ENCODE data around the gene TYW5. TPM values are rescaled to one million over a fixed set of nuclear protein-coding genes. Genes with fewer than 3 reads are reported as not detected.

TYW5 gene
- total RNA-seq, 1 experiment from 2014 or later, result 7.2 TPM

DNA sequence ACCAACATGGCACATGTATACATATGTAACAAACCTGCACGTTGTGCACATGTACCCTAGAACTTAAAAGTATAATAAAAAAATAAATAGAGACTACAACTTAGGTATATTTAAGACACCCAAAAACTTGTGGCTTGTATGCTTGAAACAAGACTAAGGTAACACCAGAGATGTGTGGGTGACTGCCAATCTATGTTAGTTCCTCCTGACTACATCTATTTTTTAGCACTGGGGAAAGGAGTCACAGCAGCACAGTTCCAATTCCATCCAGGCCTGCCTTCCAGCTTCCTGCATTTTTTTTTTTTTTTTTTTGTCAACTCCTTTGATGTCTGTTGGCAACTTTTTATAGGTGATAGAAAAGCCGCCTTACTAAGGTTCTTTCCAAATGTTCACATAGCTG is 26.0 kb downstream of the TYW5 start:
- H3K9me2 ChIP-seq (ENCODE audit: insufficient read depth), result no peaks in the 10 kb centered on the region
- BruUV-seq (replicated peaks), result no TSS peak
- peaks cover 3% of the 10 kb centered on the region; the same call in 1 of the 2 replicates for H3K79me2 ChIP-seq (ENCODE audit: low read depth)
- POLR2A ChIA-PET (ENCODE audit: unreplicated experiment), result no interaction called here
- TF ChIP-seq EZH2 (IDR thresholded peaks at IDR 0.05; ENCODE audit: low read depth), result no peak
- TF ChIP-seq, protein P1, sequence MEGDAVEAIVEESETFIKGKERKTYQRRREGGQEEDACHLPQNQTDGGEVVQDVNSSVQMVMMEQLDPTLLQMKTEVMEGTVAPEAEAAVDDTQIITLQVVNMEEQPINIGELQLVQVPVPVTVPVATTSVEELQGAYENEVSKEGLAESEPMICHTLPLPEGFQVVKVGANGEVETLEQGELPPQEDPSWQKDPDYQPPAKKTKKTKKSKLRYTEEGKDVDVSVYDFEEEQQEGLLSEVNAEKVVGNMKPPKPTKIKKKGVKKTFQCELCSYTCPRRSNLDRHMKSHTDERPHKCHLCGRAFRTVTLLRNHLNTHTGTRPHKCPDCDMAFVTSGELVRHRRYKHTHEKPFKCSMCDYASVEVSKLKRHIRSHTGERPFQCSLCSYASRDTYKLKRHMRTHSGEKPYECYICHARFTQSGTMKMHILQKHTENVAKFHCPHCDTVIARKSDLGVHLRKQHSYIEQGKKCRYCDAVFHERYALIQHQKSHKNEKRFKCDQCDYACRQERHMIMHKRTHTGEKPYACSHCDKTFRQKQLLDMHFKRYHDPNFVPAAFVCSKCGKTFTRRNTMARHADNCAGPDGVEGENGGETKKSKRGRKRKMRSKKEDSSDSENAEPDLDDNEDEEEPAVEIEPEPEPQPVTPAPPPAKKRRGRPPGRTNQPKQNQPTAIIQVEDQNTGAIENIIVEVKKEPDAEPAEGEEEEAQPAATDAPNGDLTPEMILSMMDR (conservative IDR thresholded peaks at IDR 0.05), result no peak
- H3K36me3 ChIP-seq (ENCODE audit: low read depth), result peaks cover 25% of the 10 kb centered on the region
- no peak overlapping the region for H3K4me2 ChIP-seq
- 0 out of 2 replicates have a peak, but pooled peaks cover 3% of the 10 kb centered on the region for H4K20me1 ChIP-seq (ENCODE audit: insufficient read depth)
- H3K4me3 ChIP-seq, result no peak overlapping the region
- DNase-seq, result no peak
- no peak overlapping the region for H2AFZ ChIP-seq
- H3F3A ChIP-seq (ENCODE audit: insufficient read depth, low read depth), result peaks cover 16% of the 10 kb centered on the region; the same call in 1 of the 2 replicates
- no peaks in the 10 kb centered on the region for H3K27me3 ChIP-seq (ENCODE audit: insufficient read depth, low read depth)
- intact Hi-C loops (cut with micrococcal nuclease; ENCODE audit: unreplicated experiment), result no loop called here
- H3K4me1 ChIP-seq (replicated peaks; ENCODE audit: insufficient read depth), result 0 out of 2 replicates have a peak, but pooled peaks cover 10% of the 10 kb centered on the region
- H3K9me3 ChIP-seq (ENCODE audit: insufficient read depth, low read depth), result no peaks in the 10 kb centered on the region
- no peak overlapping the region for H3K27ac ChIP-seq
- CTCF ChIA-PET, result no interaction called here

DNA sequence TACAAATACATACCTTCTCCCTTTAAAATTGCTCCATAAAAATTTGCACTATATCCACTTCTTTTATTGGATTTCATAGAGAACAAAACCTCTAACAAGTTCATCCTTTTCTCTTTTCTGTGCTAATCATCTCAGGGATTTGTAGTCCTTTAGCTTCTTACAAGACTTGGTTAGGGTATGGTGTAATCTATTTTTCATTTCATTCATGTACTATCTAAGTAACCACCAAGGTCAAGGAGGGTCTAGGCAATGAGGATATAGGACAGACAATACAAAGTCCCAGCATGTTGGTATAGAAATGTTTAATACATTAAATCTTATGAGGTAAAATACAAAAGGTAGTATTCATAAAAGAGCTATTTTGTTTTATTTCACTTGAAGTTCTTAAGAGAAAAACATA is 26.7 kb downstream of the TYW5 start:
- intact Hi-C loops (cut with micrococcal nuclease; ENCODE audit: unreplicated experiment), result no loop called here
- Histone ChIP-seq H3K9me3 (ENCODE audit: insufficient read depth, low read depth) (no peaks in the 10 kb centered on the region), H3K9me2 (ENCODE audit: insufficient read depth) (no peaks in the 10 kb centered on the region), H3K4me3 (no peak overlapping the region), H3K27me3 (ENCODE audit: insufficient read depth, low read depth) (no peaks in the 10 kb centered on the region), H3K4me2 (no peak overlapping the region), H3K4me1 (replicated peaks; ENCODE audit: insufficient read depth) (0 out of 2 replicates have a peak, but pooled peaks cover 3% of the 10 kb centered on the region), H3K36me3 (ENCODE audit: low read depth) (peaks cover 21% of the 10 kb centered on the region), H3K79me2 (ENCODE audit: low read depth) (peaks cover 9% of the 10 kb centered on the region; the same call in 1 of the 2 replicates), H2AFZ (no peak overlapping the region), H4K20me1 (ENCODE audit: insufficient read depth) (peaks cover 9% of the 10 kb centered on the region; the same call in 1 of the 2 replicates), H3K27ac (no peak overlapping the region), H3F3A (ENCODE audit: insufficient read depth, low read depth) (peaks cover 12% of the 10 kb centered on the region; the same call in 1 of the 2 replicates)
- no TSS peak for BruUV-seq (replicated peaks)
- TF ChIP-seq, protein P1 (conservative IDR thresholded peaks at IDR 0.05), result no peak
- no peak for TF ChIP-seq EZH2 (IDR thresholded peaks at IDR 0.05; ENCODE audit: low read depth)
- ChIA-PET POLR2A (ENCODE audit: unreplicated experiment) (no interaction called here), CTCF (no interaction called here)
- DNase-seq, result no peak

DNA sequence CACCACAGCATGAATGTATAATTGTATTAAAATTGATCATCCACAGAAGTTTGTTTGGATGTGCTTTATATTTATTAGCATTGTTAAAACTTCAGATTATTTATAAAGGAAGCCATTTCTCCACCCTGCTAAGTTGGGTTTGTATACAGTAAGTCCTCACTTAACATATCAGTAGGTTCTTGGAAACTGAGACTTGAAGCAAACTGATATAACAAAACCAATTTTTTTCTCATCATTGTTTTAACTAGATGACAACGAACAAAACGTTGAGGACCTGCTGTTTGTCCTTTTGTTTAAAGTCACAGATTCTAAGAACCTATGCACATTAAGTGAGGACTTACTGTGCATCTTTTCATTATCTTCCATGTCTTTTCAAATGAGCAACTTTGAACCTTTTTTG is 27.1 kb downstream of the TYW5 start:
- no peaks in the 10 kb centered on the region for H3K4me1 ChIP-seq (replicated peaks; ENCODE audit: insufficient read depth)
- H3F3A ChIP-seq (ENCODE audit: insufficient read depth, low read depth), result peaks cover 12% of the 10 kb centered on the region; the same call in 1 of the 2 replicates
- no peaks in the 10 kb centered on the region for H3K9me2 ChIP-seq (ENCODE audit: insufficient read depth)
- peaks cover 21% of the 10 kb centered on the region for H3K36me3 ChIP-seq (ENCODE audit: low read depth)
- intact Hi-C loops (cut with micrococcal nuclease; ENCODE audit: unreplicated experiment), result no loop called here
- H2AFZ ChIP-seq, result no peak overlapping the region
- DNase-seq, result no peak
- ChIA-PET POLR2A (ENCODE audit: unreplicated experiment) (no interaction called here), CTCF (no interaction called here)
- H3K79me2 ChIP-seq (ENCODE audit: low read depth), result peaks cover 13% of the 10 kb centered on the region
- no peak for TF ChIP-seq EZH2 (IDR thresholded peaks at IDR 0.05; ENCODE audit: low read depth)
- TF ChIP-seq, protein P1 (conservative IDR thresholded peaks at IDR 0.05), result no peak
- H3K27me3 ChIP-seq (ENCODE audit: insufficient read depth, low read depth), result no peaks in the 10 kb centered on the region
- H3K4me3 ChIP-seq, result no peak overlapping the region
- H3K4me2 ChIP-seq, result no peak overlapping the region
- no TSS peak for BruUV-seq (replicated peaks)
- no peaks in the 10 kb centered on the region for H3K9me3 ChIP-seq (ENCODE audit: insufficient read depth, low read depth)
- no peak overlapping the region for H3K27ac ChIP-seq
- H4K20me1 ChIP-seq (ENCODE audit: insufficient read depth), result peaks cover 9% of the 10 kb centered on the region; the same call in 1 of the 2 replicates
